Peyer's patch (tissue), 4 donors: ENCODE measurements around the gene RPTN. TPM values are rescaled to one million over a fixed set of nuclear protein-coding genes. Genes with fewer than 3 reads are reported as not detected.
A peak's percentile ranks its signal among the peaks of the same experiment; 100 is the strongest.

Experiments
- DNase-seq, 3 donors: peaks; one replicate each; pipeline ENCODE4 v3.0.0-alpha.2; 2017 to 2019
- H3K27ac ChIP-seq, 4 donors: fragments of 200-600 bp; sonication (generic); one replicate each; pipeline ENCODE4 v1.5.1; 2016 to 2019
- H3K27me3 ChIP-seq, 2 donors: fragments of 200-600 bp; sonication (generic); one replicate each; pipeline ENCODE4 v1.5.1; 2019
- H3K36me3 ChIP-seq, 3 donors: fragments of 200-600 bp; sonication (generic); one replicate each; pipeline ENCODE4 v1.5.1; 2016 to 2019
- H3K4me1 ChIP-seq, 4 donors: fragments of 200-600 bp; sonication (generic); one replicate each; pipeline ENCODE4 v1.5.1; 2016 to 2019
- H3K4me3 ChIP-seq, 4 donors: fragments of 200-600 bp; sonication (generic); 1 replicate in 3 of 4; 2 replicates in 1 of 4; pipeline ENCODE4 v1.5.1; 2016 to 2019; ENCODE audit warnings: mild to moderate bottlenecking in 1 of 4
- H3K9me3 ChIP-seq, 4 donors: fragments of 200-600 bp; sonication (generic); one replicate each; pipeline ENCODE4 v1.5.1; 2016 to 2019; ENCODE audit warnings: mild to moderate bottlenecking in 1 of 4
- POLR2A ChIP-seq, 2 donors: fragments of 450-650 bp; IDR thresholded peaks; one replicate each; pipeline ENCODE4 v1.5.1; 2017; ENCODE audit warnings: antibody characterized with exemption in 2 of 2, mild to moderate bottlenecking in 2 of 2, moderate library complexity in 2 of 2
- total RNA-seq, 4 donors: library from RNA; depleted of rRNA; stranded (reverse); fragments of >200 nt; gene quantifications; one replicate each; pipeline ENCODE4 v1.1.0, GENCODE V29; 2016
- TF ChIP-seq, protein P1 (sequence below), 6 experiments: fragments of 450-650 bp in 4 of 6; fragments of 200-600 bp in 2 of 6; sonication (generic) in 1 of 6; IDR thresholded peaks; one replicate each; pipeline ENCODE4 v1.5.1; 2017 to 2019; ENCODE audit warnings: antibody characterized with exemption in 6 of 6, mild to moderate bottlenecking in 3 of 6, moderate library complexity in 1 of 6

Gene RPTN
- total RNA-seq, 4 donors from 2014 or later: not detected

DNA sequence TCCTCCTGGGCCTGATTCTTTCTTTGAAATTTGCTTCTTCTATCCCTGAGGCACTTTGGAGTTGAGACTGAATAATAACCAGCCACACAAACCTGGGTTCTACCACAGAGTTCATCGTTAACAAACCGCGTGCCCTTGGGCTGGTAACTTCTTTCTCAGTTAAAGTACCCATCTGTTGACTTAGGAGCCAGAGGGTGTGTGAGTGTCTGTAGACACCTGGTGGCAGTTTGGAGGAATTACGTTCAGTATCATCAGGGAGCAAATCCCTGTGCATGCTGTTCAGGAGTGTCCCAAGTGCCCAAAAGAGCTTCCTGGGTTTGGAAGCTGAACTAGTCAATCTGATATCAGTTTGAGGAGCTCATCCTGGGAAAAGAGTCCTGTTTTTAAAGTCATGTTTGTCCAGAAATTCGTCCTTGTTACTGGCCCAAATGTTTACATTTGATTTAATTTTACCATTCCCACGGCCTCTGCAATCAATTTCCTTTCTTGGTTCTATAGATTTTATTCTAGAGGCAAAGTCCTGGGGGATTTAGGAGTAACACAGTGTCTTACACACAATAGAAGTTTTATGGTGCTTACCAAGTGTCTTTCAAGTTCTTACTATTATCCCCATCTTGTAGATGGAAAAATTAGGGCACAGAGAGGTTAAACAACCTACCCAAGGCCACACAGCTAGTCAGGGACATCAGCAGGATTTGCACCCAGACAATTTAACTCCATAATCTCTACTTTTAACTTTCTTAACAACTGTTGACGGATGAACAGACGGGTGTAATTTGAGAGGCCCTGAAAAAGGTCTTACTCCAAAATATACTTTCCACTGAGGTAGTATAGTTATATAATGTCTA, 26.7 kb upstream of the RPTN start:
- H3K36me3 ChIP-seq: no peaks in the 10 kb centered on the region
- TF ChIP-seq, protein P1, sequence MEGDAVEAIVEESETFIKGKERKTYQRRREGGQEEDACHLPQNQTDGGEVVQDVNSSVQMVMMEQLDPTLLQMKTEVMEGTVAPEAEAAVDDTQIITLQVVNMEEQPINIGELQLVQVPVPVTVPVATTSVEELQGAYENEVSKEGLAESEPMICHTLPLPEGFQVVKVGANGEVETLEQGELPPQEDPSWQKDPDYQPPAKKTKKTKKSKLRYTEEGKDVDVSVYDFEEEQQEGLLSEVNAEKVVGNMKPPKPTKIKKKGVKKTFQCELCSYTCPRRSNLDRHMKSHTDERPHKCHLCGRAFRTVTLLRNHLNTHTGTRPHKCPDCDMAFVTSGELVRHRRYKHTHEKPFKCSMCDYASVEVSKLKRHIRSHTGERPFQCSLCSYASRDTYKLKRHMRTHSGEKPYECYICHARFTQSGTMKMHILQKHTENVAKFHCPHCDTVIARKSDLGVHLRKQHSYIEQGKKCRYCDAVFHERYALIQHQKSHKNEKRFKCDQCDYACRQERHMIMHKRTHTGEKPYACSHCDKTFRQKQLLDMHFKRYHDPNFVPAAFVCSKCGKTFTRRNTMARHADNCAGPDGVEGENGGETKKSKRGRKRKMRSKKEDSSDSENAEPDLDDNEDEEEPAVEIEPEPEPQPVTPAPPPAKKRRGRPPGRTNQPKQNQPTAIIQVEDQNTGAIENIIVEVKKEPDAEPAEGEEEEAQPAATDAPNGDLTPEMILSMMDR (IDR thresholded peaks at IDR 0.05): peak; percentile 49 to 86 (median 76)
- TF ChIP-seq POLR2A (IDR thresholded peaks at IDR 0.05): no peak
- DNase-seq: peak in 2 of 3 donors; percentile 23 to 70
- H3K27ac ChIP-seq: no peak overlapping the region
- H3K9me3 ChIP-seq: no peaks in the 10 kb centered on the region
- H3K4me1 ChIP-seq: peaks cover 0 to 7% (median 0%) of the 10 kb centered on the region in 4 donors
- H3K4me3 ChIP-seq: no peak overlapping the region
- H3K27me3 ChIP-seq: no peaks in the 10 kb centered on the region

GRCh38 chr1:152182944-152183361, 23.9 kb upstream of the RPTN start:
- no peak for DNase-seq

GRCh38 chr1:152182431-152182830, 23.4 kb upstream of the RPTN start:
- Histone ChIP-seq H3K27me3 (no peaks in the 10 kb centered on the region), H3K27ac (no peak overlapping the region), H3K4me3 (no peak overlapping the region), H3K36me3 (no peaks in the 10 kb centered on the region), H3K4me1 (no peaks in the 10 kb centered on the region), H3K9me3 (no peaks in the 10 kb centered on the region)
- TF ChIP-seq POLR2A (IDR thresholded peaks at IDR 0.05): no peak
- TF ChIP-seq, protein P1 (IDR thresholded peaks at IDR 0.05): peak in 3 of 6 experiments; percentile 25 to 34 (median 28)
- DNase-seq: no peak

More at GRCh38 chr1:152182944-152183361, 23.9 kb upstream of the RPTN start:
- no peak overlapping the region for H3K27ac ChIP-seq
- no peaks in the 10 kb centered on the region for H3K4me1 ChIP-seq
- H3K9me3 ChIP-seq: no peaks in the 10 kb centered on the region
- no peak overlapping the region for H3K4me3 ChIP-seq
- H3K36me3 ChIP-seq: no peaks in the 10 kb centered on the region
- no peaks in the 10 kb centered on the region for H3K27me3 ChIP-seq
- TF ChIP-seq, protein P1 (IDR thresholded peaks at IDR 0.05): no peak
- no peak for TF ChIP-seq POLR2A (IDR thresholded peaks at IDR 0.05)

- Histone ChIP-seq H3K4me1 (no peaks in the 10 kb centered on the region), H3K27me3 (no peaks in the 10 kb centered on the region), H3K4me3 (no peak overlapping the region), H3K36me3 (no peaks in the 10 kb centered on the region), H3K27ac (no peak overlapping the region), H3K9me3 (no peaks in the 10 kb centered on the region)
- TF ChIP-seq, protein P1 (IDR thresholded peaks at IDR 0.05): no peak
- TF ChIP-seq POLR2A (IDR thresholded peaks at IDR 0.05): no peak
- no peak for DNase-seq
Measured at GRCh38 chr1:152179566-152179965, 20.5 kb upstream of the RPTN start.

- TF ChIP-seq, protein P1 (IDR thresholded peaks at IDR 0.05): no peak
- no peak for TF ChIP-seq POLR2A (IDR thresholded peaks at IDR 0.05)
Measured at GRCh38 chr1:152170287-152170905, 11.4 kb upstream of the RPTN start.

More at GRCh38 chr1:152170287-152170905, 11.4 kb upstream of the RPTN start:
- Histone ChIP-seq H3K27ac (no peak overlapping the region), H3K36me3 (no peaks in the 10 kb centered on the region), H3K4me3 (no peak overlapping the region), H3K27me3 (no peaks in the 10 kb centered on the region), H3K4me1 (no peaks in the 10 kb centered on the region), H3K9me3 (no peaks in the 10 kb centered on the region)
- no peak for DNase-seq
